Large intestine (tissue), 3 donors: ENCODE data around the gene RAB4A. TPM values are rescaled to one million over a fixed set of nuclear protein-coding genes. Genes with fewer than 3 reads are reported as not detected.
"Not testable (repeated sequence)": the region's sequence is repeated elsewhere in the genome, so short reads cannot be mapped to it uniquely, and the experiment has no call there.

ENCODE experiments used
- DNase-seq, 2 donors: peaks; one replicate each; pipeline versions ENCODE4 v3.0.0 to v3.0.0-alpha.2; 2013
- H3K27ac ChIP-seq: one replicate; pipeline ENCODE4 v1.5.1; 2013; ENCODE audit warnings: low read length
- H3K27me3 ChIP-seq: 2 replicates; pipeline ENCODE4 v1.6.1; 2013; ENCODE audit warnings: low read length; ENCODE audit not compliant: control insufficient read depth, insufficient read depth
- H3K36me3 ChIP-seq: 2 replicates; pipeline ENCODE4 v1.6.1; 2013; ENCODE audit warnings: low read length; ENCODE audit not compliant: control insufficient read depth, insufficient read depth
- H3K4me1 ChIP-seq: one replicate; pipeline ENCODE4 v1.6.1; 2013; ENCODE audit warnings: low read length; ENCODE audit not compliant: control insufficient read depth, insufficient read depth
- H3K4me3 ChIP-seq: one replicate; pipeline ENCODE4 v1.5.1; 2013; ENCODE audit warnings: low read length
- H3K9me3 ChIP-seq: one replicate; pipeline ENCODE4 v1.6.1; 2013; ENCODE audit warnings: mild to moderate bottlenecking, low read depth, low read length, moderate library complexity; ENCODE audit not compliant: control insufficient read depth
- WGBS: methylation state at CpG from one replicate; pipeline ENCODE4 v1.1.5; 2013; ENCODE audit warnings: low lambda C conversion rate; ENCODE audit not compliant: insufficient coverage; 5-methylcytosine and 5-hydroxymethylcytosine counted together
- polyA plus RNA-seq: library from polyadenylated mRNA; unstranded; fragments of 120-200 nt; gene quantifications from one replicate; pipeline ENCODE4 v1.2.1, GENCODE V29; 2013

RAB4A gene
- polyA plus RNA-seq, 1 donor = 60.2 TPM

DNA sequence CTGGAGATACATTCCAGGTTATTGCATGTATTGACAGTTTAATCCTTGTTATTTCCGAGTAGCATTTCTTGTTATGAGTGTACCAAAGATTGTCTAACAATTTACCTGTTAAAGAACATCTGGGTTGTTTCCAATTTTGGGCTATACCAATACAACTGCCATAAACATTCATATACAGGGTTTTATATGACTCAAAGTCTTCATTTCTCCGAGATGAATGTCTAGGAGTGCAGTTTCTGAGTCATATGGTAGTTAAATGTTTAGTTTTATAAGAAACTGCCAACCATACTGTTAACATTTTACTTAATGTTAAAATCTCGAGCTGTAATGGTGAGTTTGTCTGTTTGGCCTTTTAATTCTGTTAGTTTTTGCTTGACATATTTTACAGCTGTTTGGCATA lies 10.0 kb downstream of the RAB4A start:
- Histone ChIP-seq H3K4me1 (no peaks in the 10 kb centered on the region), H3K36me3 (peaks cover 7% of the 10 kb centered on the region), H3K9me3 (no peaks in the 10 kb centered on the region), H3K4me3 (no peak overlapping the region), H3K27me3 (no peaks in the 10 kb centered on the region), H3K27ac (no peak overlapping the region)
- WGBS = 88% methylated on average over 1 of the region's 3 CpGs
- DNase-seq = no peak

DNA sequence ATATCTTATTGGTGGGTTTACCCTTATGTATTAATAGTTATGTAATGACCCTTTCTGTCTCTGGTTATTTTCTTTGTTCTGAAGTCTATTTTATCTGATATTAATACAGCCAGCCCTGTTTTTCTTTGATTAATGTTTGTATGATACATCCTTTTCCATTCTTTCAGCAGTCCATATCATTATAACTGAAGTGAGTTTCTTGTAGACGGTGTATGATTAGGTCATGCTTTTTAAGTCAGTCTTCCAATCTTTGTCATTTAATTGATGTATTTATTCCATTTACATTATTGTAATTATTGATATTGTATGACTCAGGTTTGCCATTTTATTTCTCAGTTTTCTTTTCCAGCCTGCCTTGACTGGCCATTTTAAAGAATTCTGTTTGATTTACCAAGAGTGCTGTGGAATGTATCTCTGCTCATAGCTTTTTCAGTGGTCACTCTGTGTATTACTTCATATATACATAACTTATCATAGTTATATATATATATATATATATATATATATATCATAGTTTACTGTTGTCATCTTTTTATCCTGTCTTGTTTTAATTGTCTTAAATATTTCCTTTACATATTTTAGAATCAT lies 10.5 kb downstream of the RAB4A start:
- H3K27me3 ChIP-seq = no peaks in the 10 kb centered on the region
- no peak for DNase-seq
- peaks cover 7% of the 10 kb centered on the region for H3K36me3 ChIP-seq
- no peaks in the 10 kb centered on the region for H3K9me3 ChIP-seq
- H3K4me1 ChIP-seq = no peaks in the 10 kb centered on the region
- WGBS = 80% methylated on average over 1 of the region's 1 CpG
- H3K4me3 ChIP-seq = no peak overlapping the region
- no peak overlapping the region for H3K27ac ChIP-seq

DNA sequence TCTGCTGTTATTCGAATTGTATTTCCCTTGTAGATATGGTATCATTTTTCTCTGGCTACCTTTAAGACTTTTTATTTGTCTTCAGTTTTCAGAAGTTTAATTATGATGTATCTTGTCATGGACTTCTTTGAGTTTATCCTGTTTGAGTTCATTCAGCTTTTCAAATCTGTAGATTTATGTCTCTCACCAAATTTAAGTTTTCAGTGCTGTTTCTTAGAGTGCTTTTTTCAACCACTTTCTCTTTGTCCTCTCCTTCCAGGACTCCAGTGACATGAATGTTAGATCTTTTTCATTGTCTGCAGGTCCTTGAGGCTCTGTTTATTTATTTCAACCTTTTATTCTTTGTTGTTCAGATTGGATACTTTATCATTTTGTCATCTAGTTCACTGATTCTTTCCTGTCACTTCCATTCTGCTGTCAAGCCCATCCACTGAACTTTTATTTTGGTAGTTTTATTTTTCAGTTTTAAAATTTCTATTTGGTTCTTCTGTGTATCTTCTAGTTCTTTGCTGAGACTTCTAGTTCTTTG lies 11.4 kb downstream of the RAB4A start:
- H3K36me3 ChIP-seq = peaks cover 4% of the 10 kb centered on the region
- DNase-seq = no peak
- WGBS = 75% methylated on average over 1 of the region's 1 CpG
- no peaks in the 10 kb centered on the region for H3K27me3 ChIP-seq
- no peaks in the 10 kb centered on the region for H3K9me3 ChIP-seq
- H3K4me1 ChIP-seq = no peaks in the 10 kb centered on the region
- H3K27ac ChIP-seq = no peak overlapping the region
- no peak overlapping the region for H3K4me3 ChIP-seq

DNA sequence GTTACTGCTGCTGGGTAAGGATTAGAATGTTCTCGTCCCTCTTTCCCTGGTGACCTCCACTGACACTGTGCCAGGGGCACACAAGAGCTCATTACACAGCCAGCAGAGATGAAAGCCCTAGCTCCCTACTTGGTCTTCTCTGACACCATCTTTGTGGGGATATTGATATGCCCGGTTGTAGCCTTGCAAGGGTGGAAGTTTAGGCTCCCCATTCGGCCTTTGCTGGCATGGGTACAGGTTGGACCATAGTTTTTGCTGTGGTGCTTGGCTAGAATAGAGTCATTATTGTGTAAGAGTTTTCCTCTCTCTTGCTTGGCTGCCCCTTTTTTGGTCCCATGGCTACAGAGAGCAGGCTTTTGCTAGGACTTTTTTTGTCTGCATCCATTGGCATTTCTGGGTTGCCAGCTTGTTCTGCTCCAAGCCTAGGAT lies 12.3 kb downstream of the RAB4A start:
- no peak overlapping the region for H3K4me3 ChIP-seq
- no peaks in the 10 kb centered on the region for H3K27me3 ChIP-seq
- no peaks in the 10 kb centered on the region for H3K9me3 ChIP-seq
- DNase-seq = no peak
- no peak overlapping the region for H3K27ac ChIP-seq
- no peaks in the 10 kb centered on the region for H3K4me1 ChIP-seq
- H3K36me3 ChIP-seq = peaks cover 1% of the 10 kb centered on the region
- WGBS = no CpG with 5 or more reads among the region's 3 CpGs

DNA sequence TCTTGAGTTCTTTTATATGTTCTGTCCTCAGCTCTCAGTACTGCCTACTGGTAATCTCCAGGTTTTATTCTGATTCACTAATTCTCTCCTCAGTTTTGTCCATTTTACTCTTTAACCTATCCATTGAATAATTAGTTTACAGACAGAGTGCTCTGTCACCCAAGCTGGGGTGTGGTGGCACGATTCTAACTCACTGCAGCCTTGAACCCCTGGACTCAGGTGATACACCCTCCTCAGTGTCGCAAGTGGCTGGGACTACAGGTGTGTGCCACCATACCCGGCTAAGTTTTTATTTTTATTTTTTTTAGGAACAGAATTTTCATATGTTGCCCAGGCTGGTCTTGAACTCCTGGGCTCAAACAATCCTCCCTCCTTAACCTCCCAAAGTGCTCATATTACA lies 14.0 kb downstream of the RAB4A start:
- no CpG with 5 or more reads among the region's 3 CpGs for WGBS
- DNase-seq = no peak
- H3K27ac ChIP-seq = no peak overlapping the region
- H3K27me3 ChIP-seq = no peaks in the 10 kb centered on the region
- H3K36me3 ChIP-seq = peaks cover 11% of the 10 kb centered on the region
- H3K4me3 ChIP-seq = no peak overlapping the region
- no peaks in the 10 kb centered on the region for H3K9me3 ChIP-seq
- no peaks in the 10 kb centered on the region for H3K4me1 ChIP-seq

DNA sequence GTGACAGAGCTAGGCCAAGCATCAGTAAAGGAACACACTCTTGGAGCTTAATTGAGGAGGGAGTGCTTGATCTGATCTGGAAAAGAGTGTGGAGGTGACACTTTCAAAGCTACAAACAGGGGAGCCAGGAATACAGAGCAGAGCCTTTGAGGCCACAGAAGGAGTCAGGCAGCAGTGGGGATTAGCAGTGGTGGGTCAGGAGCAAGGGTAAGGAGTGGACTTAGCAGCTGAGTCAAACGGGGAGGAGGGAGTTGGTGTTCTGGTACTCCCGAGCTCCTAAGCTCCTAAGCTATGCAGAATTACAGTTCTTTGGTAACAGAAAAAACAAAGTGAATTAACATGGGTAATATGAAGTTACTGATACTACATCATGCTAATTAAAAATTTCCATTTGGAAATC lies 14.5 kb downstream of the RAB4A start:
- WGBS = no CpG with 5 or more reads among the region's 2 CpGs
- Histone ChIP-seq H3K4me3 (no peak overlapping the region), H3K4me1 (no peaks in the 10 kb centered on the region), H3K36me3 (peaks cover 13% of the 10 kb centered on the region), H3K27me3 (no peaks in the 10 kb centered on the region), H3K9me3 (no peaks in the 10 kb centered on the region), H3K27ac (no peak overlapping the region)
- no peak for DNase-seq

DNA sequence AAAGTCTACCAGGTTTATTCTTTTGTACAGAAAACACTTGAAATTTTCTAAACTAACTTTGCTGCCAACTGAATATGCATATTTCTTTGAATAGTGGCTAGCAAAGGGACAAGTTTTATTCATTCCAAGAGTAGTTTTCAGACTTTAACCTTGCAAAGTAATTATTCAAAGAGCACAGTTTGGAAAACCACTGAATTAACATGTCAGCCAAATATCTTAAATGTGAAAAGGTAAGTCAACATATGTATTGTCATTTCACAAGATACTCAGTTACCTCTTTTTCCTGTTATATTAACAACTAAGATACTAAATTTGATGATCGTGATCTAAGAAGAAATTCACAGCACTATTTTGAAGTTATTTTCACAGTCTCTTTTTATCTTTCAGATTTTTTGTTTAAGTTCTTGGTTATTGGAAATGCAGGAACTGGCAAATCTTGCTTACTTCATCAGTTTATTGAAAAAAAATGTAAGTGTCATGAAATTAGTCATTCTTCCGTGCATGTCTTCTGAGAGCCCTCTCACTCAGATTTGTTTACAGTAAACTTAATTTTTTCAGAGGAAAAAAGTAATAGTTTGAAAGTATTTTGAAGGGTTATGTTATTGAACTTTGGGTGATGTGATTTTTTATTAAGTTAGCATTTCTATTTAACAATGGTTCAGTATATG lies 15.3 kb downstream of the RAB4A start:
- Histone ChIP-seq H3K36me3 (peaks cover 19% of the 10 kb centered on the region), H3K27me3 (no peaks in the 10 kb centered on the region), H3K4me1 (no peaks in the 10 kb centered on the region), H3K9me3 (no peaks in the 10 kb centered on the region), H3K27ac (no peak overlapping the region), H3K4me3 (no peak overlapping the region)
- DNase-seq = no peak
- WGBS = 95% methylated on average over 2 of the region's 2 CpGs

DNA sequence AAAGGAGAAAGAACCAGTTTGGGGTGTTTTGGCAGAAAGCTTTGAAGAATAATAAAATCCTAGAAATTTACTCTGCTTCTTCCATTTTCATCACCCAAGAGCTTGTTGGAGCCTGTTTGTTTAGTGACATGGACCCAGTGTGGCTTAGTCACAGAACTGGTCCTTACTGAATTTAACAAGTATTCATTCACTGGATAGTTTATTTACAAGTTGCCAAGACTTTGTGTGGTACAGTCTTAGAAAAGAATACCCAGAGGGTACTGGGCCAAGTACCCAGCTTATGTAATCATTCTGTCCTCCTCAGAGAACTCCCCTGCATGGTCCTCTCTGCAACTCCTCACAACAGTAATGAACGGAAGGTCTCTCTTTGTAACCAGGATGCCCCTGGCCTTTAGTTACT lies 16.4 kb downstream of the RAB4A start:
- no CpG with 5 or more reads among the region's 1 CpG for WGBS
- H3K4me3 ChIP-seq = no peak overlapping the region
- H3K27ac ChIP-seq = no peak overlapping the region
- no peaks in the 10 kb centered on the region for H3K9me3 ChIP-seq
- peaks cover 20% of the 10 kb centered on the region for H3K36me3 ChIP-seq
- no peak for DNase-seq
- no peaks in the 10 kb centered on the region for H3K27me3 ChIP-seq
- H3K4me1 ChIP-seq = no peaks in the 10 kb centered on the region

DNA sequence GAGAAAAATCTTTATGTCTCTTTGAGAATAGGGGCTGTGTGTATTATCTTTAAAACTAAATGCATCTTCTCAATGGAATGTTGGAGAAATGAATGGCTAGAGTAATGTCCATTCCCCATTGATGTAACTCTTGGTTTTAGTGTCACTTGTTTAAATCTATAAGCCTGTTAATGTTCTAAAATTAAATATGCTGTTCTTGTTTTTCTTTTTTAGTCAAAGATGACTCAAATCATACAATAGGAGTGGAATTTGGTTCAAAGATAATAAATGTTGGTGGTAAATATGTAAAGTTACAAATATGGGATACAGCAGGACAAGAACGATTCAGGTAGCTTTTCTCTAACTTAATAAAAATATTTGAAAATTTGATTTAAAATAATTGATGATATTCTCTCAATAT lies 17.6 kb downstream of the RAB4A start:
- Histone ChIP-seq H3K4me1 (no peaks in the 10 kb centered on the region), H3K4me3 (no peak overlapping the region), H3K27me3 (no peaks in the 10 kb centered on the region), H3K36me3 (peaks cover 26% of the 10 kb centered on the region), H3K9me3 (no peaks in the 10 kb centered on the region), H3K27ac (no peak overlapping the region)
- WGBS = 100% methylated on average over 1 of the region's 1 CpG
- no peak for DNase-seq

DNA sequence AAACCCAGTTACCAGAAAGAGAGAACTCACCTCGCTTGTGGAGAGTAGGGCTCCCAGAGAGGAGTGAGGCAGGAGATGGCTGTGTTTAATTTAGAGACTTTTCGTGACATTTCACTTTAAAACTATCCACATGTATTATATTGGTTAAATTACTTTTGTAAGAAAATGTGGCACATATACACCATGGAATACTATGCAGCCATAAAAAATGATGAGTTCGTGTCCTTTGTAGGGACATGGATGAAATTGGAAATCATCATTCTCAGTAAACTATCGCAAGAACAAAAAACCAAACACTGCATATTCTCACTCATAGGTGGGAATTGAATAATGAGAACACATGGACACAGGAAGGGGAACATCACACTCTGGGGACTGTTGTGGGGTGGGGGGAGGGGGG lies 20.8 kb downstream of the RAB4A start:
- not testable (repeated sequence) for H3K27ac ChIP-seq, H3K4me1 ChIP-seq, DNase-seq, H3K9me3 ChIP-seq, H3K4me3 ChIP-seq, H3K27me3 ChIP-seq
- peaks cover 39% of the 10 kb centered on the region for H3K36me3 ChIP-seq
- WGBS = no CpG with 5 or more reads among the region's 4 CpGs
